GM12872 (cell line): ENCODE measurements around the gene RYR2.

Experiments
- CTCF ChIP-seq: IDR thresholded peaks from 3 replicates; pipeline ENCODE4 v1.5.1; 2011; ENCODE audit warnings: low read depth, mild to moderate bottlenecking, low read length, moderate library complexity; ENCODE audit not compliant: insufficient read depth

RYR2 gene

GRCh38 chr1:237126180-237126579 is 84.2 kb downstream of the RYR2 start:
- no peak for TF ChIP-seq CTCF

GRCh38 chr1:237133921-237134320 is 91.9 kb downstream of the RYR2 start:
- no peak for TF ChIP-seq CTCF

GRCh38 chr1:237134929-237135328 is 92.9 kb downstream of the RYR2 start:
- no peak for TF ChIP-seq CTCF

GRCh38 chr1:237138551-237138950 is 96.6 kb downstream of the RYR2 start:
- TF ChIP-seq CTCF, result no peak

GRCh38 chr1:237139732-237140131 is 97.7 kb downstream of the RYR2 start:
- TF ChIP-seq CTCF, result no peak

GRCh38 chr1:237140986-237141385 is 99.0 kb downstream of the RYR2 start:
- no peak for TF ChIP-seq CTCF

- no peak for TF ChIP-seq CTCF
Observed at GRCh38 chr1:237141502-237141901, 99.5 kb downstream of the RYR2 start.
